ENCODE measurements around the gene SLC2A9.
A peak's percentile ranks its signal among the peaks of the same experiment; 100 is the strongest.

Gene SLC2A9

GRCh38 chr4:9916346-9916745 is 105.0 kb downstream of the SLC2A9 start:
- H3K9ac ChIP-seq (ENCODE audit: low read length): no peak overlapping the region
- no peaks in the 10 kb centered on the region for H3K36me3 ChIP-seq (replicated peaks; ENCODE audit: low read depth, low read length)
- H3K27me3 ChIP-seq (ENCODE audit: low read depth, low read length): no peaks in the 10 kb centered on the region
- no peaks in the 10 kb centered on the region for H4K20me1 ChIP-seq (ENCODE audit: insufficient read depth, low read length)
- no peaks in the 10 kb centered on the region for H3K79me2 ChIP-seq (ENCODE audit: low read length)
- no peak overlapping the region for H3K4me2 ChIP-seq (ENCODE audit: low read length)
- H3K4me1 ChIP-seq (ENCODE audit: low read length): no peaks in the 10 kb centered on the region
- no peaks in the 10 kb centered on the region for H3K9me3 ChIP-seq (ENCODE audit: insufficient read depth, low read length)
- no peak overlapping the region for H3K27ac ChIP-seq (ENCODE audit: low read length)
- no peak overlapping the region for H2AFZ ChIP-seq (ENCODE audit: low read depth, low read length)
- no peak overlapping the region for H3K4me3 ChIP-seq (ENCODE audit: low read length)
- TF ChIP-seq CTCF (IDR thresholded peaks at IDR 0.05; ENCODE audit: low read depth, low read length): no peak
- no peak for TF ChIP-seq EZH2phosphoT487 (IDR thresholded peaks at IDR 0.05; ENCODE audit: low read depth)

GRCh38 chr4:9913846-9914245 is 107.5 kb downstream of the SLC2A9 start:
- no peaks in the 10 kb centered on the region for H3K27me3 ChIP-seq (ENCODE audit: low read depth, low read length)
- H2AFZ ChIP-seq (ENCODE audit: low read depth, low read length): no peak overlapping the region
- TF ChIP-seq EZH2phosphoT487 (IDR thresholded peaks at IDR 0.05; ENCODE audit: low read depth) (no peak), CTCF (IDR thresholded peaks at IDR 0.05; ENCODE audit: low read depth, low read length) (peak; percentile 26)
- no peaks in the 10 kb centered on the region for H3K36me3 ChIP-seq (replicated peaks; ENCODE audit: low read depth, low read length)
- no peak overlapping the region for H3K4me2 ChIP-seq (ENCODE audit: low read length)
- no peaks in the 10 kb centered on the region for H3K9me3 ChIP-seq (ENCODE audit: insufficient read depth, low read length)
- H3K27ac ChIP-seq (ENCODE audit: low read length): no peak overlapping the region
- H3K4me1 ChIP-seq (ENCODE audit: low read length): no peaks in the 10 kb centered on the region
- H4K20me1 ChIP-seq (ENCODE audit: insufficient read depth, low read length): no peaks in the 10 kb centered on the region
- no peaks in the 10 kb centered on the region for H3K79me2 ChIP-seq (ENCODE audit: low read length)
- H3K4me3 ChIP-seq (ENCODE audit: low read length): no peak overlapping the region
- no peak overlapping the region for H3K9ac ChIP-seq (ENCODE audit: low read length)

- H3K9me3 ChIP-seq (ENCODE audit: insufficient read depth, low read length): no peaks in the 10 kb centered on the region
Measured at GRCh38 chr4:9906996-9907395, 114.3 kb downstream of the SLC2A9 start.

DNA sequence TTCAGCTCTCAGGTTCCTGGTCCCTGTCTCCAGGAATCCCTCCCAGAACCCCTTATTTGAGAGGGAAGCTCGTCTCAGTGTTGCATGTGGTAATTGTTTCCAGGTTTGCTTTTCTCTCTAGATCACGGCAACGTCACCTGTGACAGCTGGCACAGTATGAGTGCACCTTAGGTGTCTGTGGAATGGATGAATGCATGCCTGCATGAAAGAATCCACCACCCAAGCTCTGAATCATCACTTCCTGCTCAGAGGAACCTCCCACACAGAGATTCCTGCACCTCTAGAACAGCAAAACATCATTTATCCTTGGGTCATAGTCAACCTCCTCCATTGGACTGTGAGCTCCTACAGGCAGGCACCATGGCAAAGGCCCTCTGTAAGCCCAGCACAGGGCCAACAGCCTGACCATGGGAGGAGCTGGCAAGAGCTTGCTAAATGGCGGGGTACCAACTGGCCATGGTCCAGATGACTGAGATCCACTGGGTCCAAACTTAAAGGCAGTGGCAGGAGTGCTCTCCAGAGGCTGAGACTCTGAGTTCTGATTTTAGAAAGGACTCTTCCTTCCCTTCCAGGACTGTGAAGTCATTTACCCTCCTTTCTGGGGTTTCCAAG is 116.2 kb downstream of the SLC2A9 start:
- TF ChIP-seq CTCF (IDR thresholded peaks at IDR 0.05; ENCODE audit: low read depth, low read length) (no peak), EZH2phosphoT487 (IDR thresholded peaks at IDR 0.05; ENCODE audit: low read depth) (no peak)
- H3K4me3 ChIP-seq (ENCODE audit: low read length): no peak overlapping the region
- no peaks in the 10 kb centered on the region for H3K36me3 ChIP-seq (replicated peaks; ENCODE audit: low read depth, low read length)
- no peaks in the 10 kb centered on the region for H3K9me3 ChIP-seq (ENCODE audit: insufficient read depth, low read length)
- H2AFZ ChIP-seq (ENCODE audit: low read depth, low read length): no peak overlapping the region
- H4K20me1 ChIP-seq (ENCODE audit: insufficient read depth, low read length): no peaks in the 10 kb centered on the region
- H3K27me3 ChIP-seq (ENCODE audit: low read depth, low read length): peaks cover 6% of the 10 kb centered on the region; the same call in 1 of the 2 replicates
- H3K27ac ChIP-seq (ENCODE audit: low read length): no peak overlapping the region
- H3K79me2 ChIP-seq (ENCODE audit: low read length): no peaks in the 10 kb centered on the region
- H3K4me1 ChIP-seq (ENCODE audit: low read length): peaks cover 7% of the 10 kb centered on the region
- no peak overlapping the region for H3K9ac ChIP-seq (ENCODE audit: low read length)
- H3K4me2 ChIP-seq (ENCODE audit: low read length): no peak overlapping the region

More at GRCh38 chr4:9906996-9907395, 114.3 kb downstream of the SLC2A9 start:
- TF ChIP-seq EZH2phosphoT487 (IDR thresholded peaks at IDR 0.05; ENCODE audit: low read depth) (no peak), CTCF (IDR thresholded peaks at IDR 0.05; ENCODE audit: low read depth, low read length) (no peak)
- no peaks in the 10 kb centered on the region; the same call in 1 of the 2 replicates for H3K4me1 ChIP-seq (ENCODE audit: low read length)
- H4K20me1 ChIP-seq (ENCODE audit: insufficient read depth, low read length): no peaks in the 10 kb centered on the region
- no peak overlapping the region for H3K4me2 ChIP-seq (ENCODE audit: low read length)
- H2AFZ ChIP-seq (ENCODE audit: low read depth, low read length): no peak overlapping the region
- no peak overlapping the region for H3K4me3 ChIP-seq (ENCODE audit: low read length)
- H3K79me2 ChIP-seq (ENCODE audit: low read length): no peaks in the 10 kb centered on the region
- H3K27me3 ChIP-seq (ENCODE audit: low read depth, low read length): peaks cover 6% of the 10 kb centered on the region; the same call in 1 of the 2 replicates
- no peak overlapping the region for H3K9ac ChIP-seq (ENCODE audit: low read length)
- no peak overlapping the region for H3K27ac ChIP-seq (ENCODE audit: low read length)
- no peaks in the 10 kb centered on the region for H3K36me3 ChIP-seq (replicated peaks; ENCODE audit: low read depth, low read length)

Data from OCI-LY3 (cell line).